CD4-positive, alpha-beta T cell treated with Interleukin-4 for 1 hour (primary cell): Measurements from ENCODE around the gene SYT14.
A peak's percentile ranks its signal among the peaks of the same experiment; 100 is the strongest.
"Not testable (repeated sequence)": the region's sequence is repeated elsewhere in the genome, so short reads cannot be mapped to it uniquely, and the experiment has no call there.

Source experiments
- DNase-seq, 2 donors: peaks; one replicate each; pipeline ENCODE4 v3.0.0-alpha.2; 2020 to 2022

The SYT14 gene

DNA sequence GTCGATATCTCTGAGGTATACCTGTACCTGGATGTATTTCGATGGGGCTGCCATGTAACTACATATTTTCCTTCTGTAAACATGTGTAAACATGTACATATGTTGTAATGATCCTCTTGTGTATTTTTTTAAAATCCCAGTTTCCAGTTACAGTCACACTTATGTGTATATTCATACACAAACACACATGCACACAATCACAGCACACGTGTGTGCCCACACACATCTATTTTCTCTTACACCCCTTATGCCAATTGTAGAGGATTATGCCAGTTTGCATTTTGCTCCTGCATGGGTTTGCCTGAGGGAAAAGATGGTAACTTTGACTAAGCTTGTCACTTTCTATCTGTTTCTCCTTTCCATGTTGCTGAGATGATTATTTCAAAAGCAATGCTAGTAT, 10.1 kb downstream of the SYT14 start:
- DNase-seq = no peak

DNA sequence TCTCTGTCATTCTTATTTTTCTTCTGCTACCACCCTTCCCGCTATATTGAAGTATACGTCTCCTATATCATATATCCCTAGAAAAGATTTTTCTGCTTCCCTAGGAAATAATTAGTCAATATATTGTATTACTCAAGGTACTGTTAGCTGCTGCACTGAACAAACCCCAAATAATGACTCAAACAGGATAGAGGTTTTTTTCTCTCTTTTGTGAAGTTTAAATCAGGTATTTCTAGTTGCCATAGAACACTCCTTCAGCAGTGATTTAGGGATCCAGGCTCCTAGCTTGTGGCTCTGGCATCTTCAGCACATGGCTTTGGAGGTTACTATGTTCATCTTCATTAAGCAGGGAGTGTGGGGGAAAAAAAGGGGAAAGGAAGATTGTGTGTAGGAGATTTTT, 18.1 kb downstream of the SYT14 start:
- no peak for DNase-seq

DNA sequence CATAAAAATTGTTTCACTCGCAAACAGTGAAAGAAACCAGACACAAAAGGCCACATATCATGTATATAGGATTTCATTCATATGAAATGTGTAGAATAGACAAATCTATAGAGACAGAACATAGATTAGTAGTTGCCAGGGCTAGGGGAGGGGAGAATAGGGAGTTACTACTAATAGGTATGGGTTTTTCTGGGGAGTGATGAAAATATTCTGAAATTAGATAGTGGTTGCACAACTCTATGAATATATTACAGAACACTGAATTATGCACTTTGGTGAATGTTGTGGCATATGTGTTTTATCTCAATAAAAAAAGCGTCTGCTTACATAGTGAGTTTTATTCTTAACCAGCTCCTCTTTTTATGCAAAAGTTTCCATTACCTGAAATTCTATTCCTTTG, 21.6 kb downstream of the SYT14 start:
- no peak for DNase-seq

- DNase-seq = no peak
These were observed 22.9 kb downstream of the SYT14 start for GRCh38 chr1:209960926-209961325.

DNA sequence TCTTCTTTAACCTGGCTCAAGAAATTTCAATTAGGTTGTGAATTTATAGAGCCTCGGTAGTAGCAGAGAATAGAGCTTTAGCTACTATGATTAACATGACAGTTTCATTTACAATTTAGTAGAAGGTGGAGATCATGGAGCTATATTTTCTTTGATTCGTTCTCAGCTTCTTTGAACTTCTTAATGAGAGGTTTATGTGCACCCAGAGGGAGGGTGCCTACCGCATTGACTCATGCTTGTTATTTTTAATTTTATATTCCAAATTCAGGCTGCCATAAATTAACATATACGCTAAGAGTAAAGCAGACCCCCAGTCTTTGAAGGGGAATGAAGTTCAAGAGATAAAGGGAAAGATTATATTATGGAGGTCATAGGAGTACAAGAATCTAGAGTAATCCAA, 24.4 kb downstream of the SYT14 start:
- DNase-seq = no peak

DNA sequence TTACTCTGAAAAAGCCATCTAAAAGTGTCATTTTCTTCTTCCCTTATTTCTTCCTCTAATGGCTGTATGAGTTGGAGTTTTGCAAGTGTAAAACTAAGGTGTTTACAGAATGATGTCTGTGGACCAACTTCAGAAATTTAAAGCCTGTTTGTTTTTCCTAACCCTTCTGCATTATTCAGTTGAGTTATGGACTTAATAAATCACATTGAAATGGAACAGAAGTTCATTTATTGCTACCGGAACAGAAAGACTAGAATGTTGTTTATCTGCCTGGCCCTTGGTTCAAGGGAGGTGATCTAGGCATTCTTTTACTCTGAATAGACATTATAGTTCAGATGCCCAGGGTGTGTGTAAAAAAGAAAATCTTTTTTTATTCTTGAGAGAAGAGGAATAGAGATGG, 24.8 kb downstream of the SYT14 start:
- DNase-seq = no peak

DNA sequence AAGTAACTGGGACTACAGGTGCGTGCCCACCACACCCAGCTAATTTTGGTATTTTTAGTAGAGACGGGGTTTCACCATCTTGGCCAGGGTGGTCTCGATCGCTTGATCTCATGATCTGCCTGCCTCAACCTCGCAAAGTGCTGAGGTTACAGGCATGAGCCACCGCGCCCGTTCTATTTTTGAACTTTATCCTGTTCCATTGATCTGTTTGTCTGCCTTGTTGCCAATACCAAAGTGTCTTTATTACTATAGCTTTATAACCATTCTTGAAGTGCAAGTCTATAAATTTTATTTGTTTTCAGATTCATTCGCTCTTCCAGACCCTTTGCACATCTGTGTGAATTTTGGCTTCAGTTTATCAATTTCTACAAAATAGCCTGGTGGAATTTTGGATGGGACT, 28.0 kb downstream of the SYT14 start:
- no peak for DNase-seq

DNA sequence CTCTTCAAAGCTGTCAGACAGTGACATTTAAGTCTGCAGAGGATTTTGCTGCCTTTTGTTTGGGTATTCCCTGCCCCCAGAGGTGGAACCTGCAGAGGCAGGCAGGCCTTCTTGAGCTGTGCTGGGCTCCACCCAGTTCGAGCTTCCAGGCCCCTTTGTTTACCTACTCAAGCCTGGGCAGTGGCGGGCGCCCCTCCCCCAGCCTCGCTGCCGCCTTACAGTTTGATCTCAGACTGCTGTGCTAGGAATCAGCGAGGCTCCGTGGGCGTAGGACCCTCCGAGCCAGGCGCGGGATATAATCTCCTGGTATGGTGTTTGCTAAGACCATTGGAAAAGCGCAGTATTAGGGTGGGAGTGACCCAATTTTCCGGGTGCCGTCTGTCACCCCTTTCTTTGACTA, 40.7 kb downstream of the SYT14 start:
- DNase-seq = not testable (repeated sequence)

DNA sequence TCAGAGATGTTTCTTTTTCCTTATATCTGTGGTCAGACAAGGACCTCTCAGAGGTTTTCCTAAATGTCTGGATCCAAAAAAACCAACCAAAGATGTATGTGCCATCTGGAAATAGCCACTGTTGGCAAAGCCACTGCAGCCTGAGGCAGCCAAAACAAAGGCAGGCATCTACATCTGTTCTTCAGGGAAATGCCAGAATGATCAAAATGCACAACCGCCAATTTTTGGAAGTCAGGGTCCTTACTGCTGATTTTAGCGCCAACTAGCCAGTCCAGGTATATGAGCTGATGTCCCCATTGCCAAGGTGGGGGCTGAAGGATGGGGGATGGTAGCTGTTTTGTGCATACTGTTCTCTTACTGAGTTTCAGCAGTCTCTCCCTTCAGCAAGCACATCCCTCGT, 45.9 kb downstream of the SYT14 start:
- no peak for DNase-seq

DNA sequence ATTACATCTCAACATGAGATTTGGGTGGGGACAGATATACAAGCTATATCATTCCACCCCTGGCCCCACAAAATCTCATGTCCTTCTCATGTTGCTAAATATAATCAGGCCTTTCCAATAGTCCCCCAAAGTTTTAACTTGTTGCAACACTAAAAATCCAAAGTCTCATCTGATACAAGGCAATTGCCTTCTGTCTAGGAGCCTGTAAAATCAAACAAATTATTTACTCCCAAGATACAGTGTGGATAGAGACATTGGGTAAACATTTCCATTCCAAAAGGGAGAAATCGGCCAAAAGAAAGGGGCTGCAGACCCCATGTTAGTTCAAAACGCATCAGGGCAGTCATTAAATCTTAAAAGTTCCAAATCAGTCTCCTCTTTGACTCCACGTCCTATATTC, 47.0 kb downstream of the SYT14 start:
- DNase-seq = no peak

GRCh38 chr1:209988706-209989105, 50.7 kb downstream of the SYT14 start:
- DNase-seq = no peak

GRCh38 chr1:209989525-209989924, 51.5 kb downstream of the SYT14 start:
- peak in 1 of 2 donors; percentile 2 for DNase-seq

DNA sequence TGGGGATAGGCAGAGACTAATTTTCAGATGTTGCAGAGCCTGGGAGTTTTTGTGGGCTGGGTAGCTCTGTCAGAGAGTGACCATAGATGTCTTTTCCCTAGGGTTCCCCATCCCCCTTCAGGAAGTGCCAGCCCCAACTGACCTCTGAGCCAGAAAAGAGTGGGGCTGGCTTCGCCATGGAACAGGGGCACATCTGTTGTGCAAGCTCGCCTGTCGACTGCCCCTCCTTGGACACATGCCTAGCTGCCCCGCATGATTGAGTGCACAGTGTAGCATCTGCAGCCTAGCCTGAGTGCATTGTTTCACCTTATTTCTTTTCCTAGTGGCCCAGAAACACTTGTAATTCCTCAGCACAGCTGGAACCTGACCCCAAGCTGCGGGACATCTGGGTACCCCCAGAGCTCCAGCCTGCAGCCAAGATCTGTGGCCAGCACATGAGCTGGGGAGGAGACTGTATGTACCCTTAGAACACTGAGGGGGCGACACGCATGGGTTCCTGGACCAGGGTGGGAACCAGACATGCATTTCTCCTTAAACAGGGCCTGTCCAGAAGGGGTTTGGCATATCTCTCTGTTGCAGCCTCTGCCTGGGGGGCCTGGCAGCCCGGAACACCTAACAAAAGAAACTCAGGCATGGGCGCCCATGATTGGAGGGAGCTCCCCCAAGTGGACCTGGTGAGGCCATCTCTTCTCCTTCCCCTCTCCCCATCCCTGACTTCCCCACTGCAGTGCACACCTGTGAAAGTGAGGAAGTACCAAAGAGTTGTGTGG, 55.2 kb downstream of the SYT14 start:
- no peak for DNase-seq

DNA sequence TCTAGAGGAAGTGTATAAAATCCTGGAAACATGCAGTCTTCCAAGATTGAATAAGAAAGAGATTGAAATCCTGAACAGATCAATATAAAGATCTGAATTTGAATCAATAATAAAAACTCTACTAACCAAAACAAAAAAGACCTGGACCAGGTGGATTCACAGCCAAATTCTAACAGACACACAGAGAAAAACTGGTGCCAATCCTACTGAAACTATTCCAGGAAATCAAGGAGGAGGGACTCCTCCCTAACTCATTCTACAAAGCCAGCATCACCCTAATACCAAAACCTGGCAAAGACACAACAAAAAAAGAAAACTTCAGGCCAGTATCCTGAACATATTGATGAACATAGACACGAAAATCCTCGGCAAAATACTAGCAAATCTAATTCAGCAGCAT, 58.3 kb downstream of the SYT14 start:
- DNase-seq = no peak

DNA sequence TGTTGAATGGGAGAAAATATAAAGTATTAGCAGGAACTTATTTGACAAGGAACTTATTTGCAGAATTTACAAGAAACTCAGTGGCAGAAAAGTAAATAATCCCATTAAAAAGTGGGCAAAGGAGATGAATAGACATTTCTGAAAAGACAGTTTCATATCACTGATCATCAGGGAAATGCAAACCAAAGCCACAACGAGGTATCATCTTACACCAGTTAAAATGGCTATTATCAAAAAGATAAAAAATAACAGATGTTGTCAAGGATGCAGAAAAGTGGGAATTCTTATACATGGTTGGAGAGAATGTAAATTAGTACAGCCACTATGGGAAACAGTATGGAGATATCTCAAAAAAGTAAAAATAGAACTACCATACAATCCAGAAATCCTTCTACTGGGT, 61.0 kb downstream of the SYT14 start:
- DNase-seq = no peak

DNA sequence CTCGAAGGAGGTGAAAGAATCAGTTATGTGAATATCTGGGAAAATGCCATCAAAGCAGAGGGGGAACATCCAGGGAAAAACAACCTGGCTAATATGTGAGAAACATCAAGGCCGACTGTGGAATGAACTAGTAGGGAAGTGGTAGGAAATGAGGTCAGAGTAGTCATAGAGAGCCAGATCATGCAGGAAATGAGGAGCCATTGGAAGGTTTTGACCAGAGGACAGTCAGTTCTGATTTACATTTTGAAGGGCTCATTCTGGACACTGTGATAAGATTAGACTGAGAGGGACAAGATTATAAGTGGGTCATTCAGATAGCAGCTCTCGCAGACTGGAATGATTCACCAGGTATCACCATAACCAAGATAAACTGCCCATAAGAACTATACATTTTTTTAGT, 63.7 kb downstream of the SYT14 start:
- no peak for DNase-seq

- DNase-seq = no peak
These were observed 65.5 kb downstream of the SYT14 start for GRCh38 chr1:210003501-210003900.

GRCh38 chr1:210010161-210010560, 72.1 kb downstream of the SYT14 start:
- DNase-seq = no peak

DNA sequence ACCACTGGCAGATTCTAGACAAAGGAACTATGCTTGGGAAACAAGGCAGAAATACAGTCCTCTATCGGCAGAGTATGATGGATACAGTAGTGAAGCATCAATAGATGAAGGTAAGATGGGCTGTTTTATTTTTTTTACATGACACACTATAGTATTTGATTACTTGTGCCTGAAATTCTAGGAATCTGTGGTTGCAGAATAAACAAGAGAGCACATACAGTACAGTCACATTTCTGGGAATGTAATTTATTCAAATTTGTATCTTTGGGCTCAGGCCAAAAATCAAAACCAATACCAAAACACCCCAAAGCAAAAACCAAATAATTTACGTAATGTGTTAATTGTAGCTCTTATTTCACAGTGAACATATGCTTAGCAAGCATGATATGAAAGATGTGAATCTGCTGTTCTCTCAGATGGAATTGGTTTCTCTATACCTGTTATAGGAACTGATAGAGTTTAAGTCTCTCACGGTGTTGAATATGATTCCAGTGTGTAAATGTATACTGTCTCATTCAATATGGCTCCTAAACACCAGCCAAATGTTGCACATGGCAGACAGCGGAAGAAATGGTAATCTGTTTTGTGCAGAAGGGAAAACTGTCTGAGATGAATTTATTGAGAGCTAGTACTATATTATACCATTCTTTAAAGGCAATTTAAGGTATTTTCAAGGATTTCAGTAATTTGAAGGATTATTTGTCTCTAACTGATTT, 83.3 kb downstream of the SYT14 start:
- DNase-seq = no peak

GRCh38 chr1:210022044-210022443, 84.0 kb downstream of the SYT14 start:
- DNase-seq = no peak

GRCh38 chr1:210024282-210024681, 86.3 kb downstream of the SYT14 start:
- DNase-seq = no peak

- DNase-seq = no peak
These were observed 87.0 kb downstream of the SYT14 start for GRCh38 chr1:210024996-210025395.

- no peak for DNase-seq
These were observed 87.9 kb downstream of the SYT14 start for GRCh38 chr1:210025870-210026269.

- DNase-seq = no peak
These were observed 90.0 kb downstream of the SYT14 start for GRCh38 chr1:210027994-210028393.

DNA sequence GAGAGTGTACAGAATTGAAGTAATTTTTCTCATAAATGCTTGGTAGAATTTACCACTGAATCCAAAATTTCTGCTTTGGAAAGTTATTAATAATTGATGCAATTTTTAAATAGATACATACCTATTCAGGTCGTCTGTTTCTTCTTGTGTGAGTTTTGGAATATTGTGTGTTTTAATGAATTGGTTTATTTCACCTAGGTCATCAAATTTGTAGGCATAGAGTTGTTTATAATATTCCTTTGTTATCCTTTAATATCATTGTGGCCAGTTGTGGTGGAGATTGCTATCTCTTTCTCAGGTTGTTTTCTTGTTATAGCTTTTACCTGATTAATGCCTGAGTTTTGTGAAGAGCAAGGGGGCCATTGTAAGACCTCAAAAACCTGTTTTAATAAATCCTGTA, 93.5 kb downstream of the SYT14 start:
- DNase-seq = no peak
